Endothelial cell of umbilical vein (primary cell): Measurements from ENCODE around the gene APBA2. TPM values are rescaled to one million over a fixed set of nuclear protein-coding genes. Genes with fewer than 3 reads are reported as not detected.

Experiments used
- BruUV-seq: library from RNA; stranded (reverse); fragments of 400-500 nt; replicated peaks from 2 replicates; lab custom pipeline; 2021; lab: Mats Ljungman, UMichigan
- CTCF ChIA-PET: fragments of 300-600, 350-600 bp; sonication (Branson Sonifier 250); formaldehyde crosslinking; loops from one replicate; lab custom pipeline; 2021; ENCODE audit warnings: antibody characterized with exemption, inconsistent platforms; lab: Charles Lee
- POLR2A ChIA-PET: fragments of 300-600, 350-600 bp; sonication (Branson Sonifier 250); formaldehyde crosslinking; loops from one replicate; lab custom pipeline; 2021; ENCODE audit warnings: antibody characterized with exemption, inconsistent platforms; lab: Charles Lee
- DNase-seq: peaks from one replicate; pipeline ENCODE4 v3.0.0-alpha.2; 2011; ENCODE audit warnings: low read depth, low spot score
- FAIRE-seq: peaks from 2 replicates; lab custom pipeline; 2011; peaks lifted over from hg19 to GRCh38; lab: Jason Lieb, UNC
- H2AFZ ChIP-seq: 2 replicates; pipeline ENCODE4 v1.6.0; 2012; ENCODE audit warnings: low read depth, low read length, control low read depth, inconsistent platforms
- H3K27ac ChIP-seq: 2 replicates; pipeline ENCODE4 v1.5.1; 2011; ENCODE audit warnings: low read depth, mild to moderate bottlenecking, control low read depth, low read length, moderate library complexity; ENCODE audit not compliant: insufficient read depth
- H3K27me3 ChIP-seq, 2 experiments: 2 replicates each; pipeline versions ENCODE4 v1.6.0 to v1.6.1; 2011; ENCODE audit warnings: low read length in 2 of 2, mixed read lengths in 1 of 2; ENCODE audit not compliant: control insufficient read depth in 2 of 2, insufficient read depth in 2 of 2
- H3K36me3 ChIP-seq, 2 experiments: 2 replicates in 1 of 2; 3 replicates in 1 of 2; pipeline ENCODE4 v1.5.1; 2011; ENCODE audit warnings: low read length in 2 of 2, mild to moderate bottlenecking in 1 of 2, moderate library complexity in 1 of 2; ENCODE audit not compliant: control insufficient read depth in 2 of 2, insufficient read depth in 2 of 2; ENCODE audit errors: extremely low read depth in 1 of 2
- H3K4me1 ChIP-seq: 3 replicates; pipeline ENCODE4 v1.5.1; 2011; ENCODE audit warnings: mild to moderate bottlenecking, low read length; ENCODE audit not compliant: control insufficient read depth, insufficient read depth; ENCODE audit errors: extremely low read depth
- H3K4me2 ChIP-seq: 2 replicates; pipeline ENCODE4 v1.6.1; 2011; ENCODE audit warnings: low read length, control low read depth, mixed read lengths; ENCODE audit not compliant: insufficient read depth
- H3K4me3 ChIP-seq, 3 experiments: fragments of 200-600 bp in 1 of 3; sonication (generic), shearing (Covaris generic) in 1 of 3; replicated peaks in 1 of 3; 2 replicates each; pipeline ENCODE4 v1.5.1; 2011 to 2016; ENCODE audit warnings: control low read depth in 3 of 3, low read length in 3 of 3, mild to moderate bottlenecking in 2 of 3, inconsistent platforms in 1 of 3, low read depth in 1 of 3, moderate library complexity in 1 of 3; ENCODE audit not compliant: insufficient read depth in 1 of 3
- H3K79me2 ChIP-seq: 2 replicates; pipeline ENCODE4 v1.6.0; 2012; ENCODE audit warnings: low read length, inconsistent platforms; ENCODE audit not compliant: control insufficient read depth, insufficient read depth
- H3K9ac ChIP-seq: replicated peaks from 2 replicates; pipeline ENCODE3; 2011; ENCODE audit warnings: low read length, control low read depth; ENCODE audit not compliant: insufficient read depth; ENCODE audit errors: extremely low read depth
- H3K9me1 ChIP-seq: replicated peaks from 3 replicates; pipeline ENCODE4 v1.6.0; 2011; ENCODE audit warnings: mild to moderate bottlenecking, low read length; ENCODE audit not compliant: control insufficient read depth, insufficient read depth; ENCODE audit errors: extremely low read depth
- H3K9me3 ChIP-seq: replicated peaks from 2 replicates; pipeline ENCODE4 v1.5.1; 2012; ENCODE audit warnings: low read length, inconsistent platforms; ENCODE audit not compliant: control insufficient read depth, insufficient read depth
- H4K20me1 ChIP-seq: replicated peaks from 2 replicates; pipeline ENCODE3; 2011; ENCODE audit warnings: mild to moderate bottlenecking, low read length; ENCODE audit not compliant: control insufficient read depth, insufficient read depth; ENCODE audit errors: extremely low read depth
- CTCF ChIP-seq, 2 donors: IDR thresholded peaks; 1 replicate in 1 of 2; 2 replicates in 1 of 2; pipeline ENCODE4 v1.5.1; 2011; ENCODE audit warnings: low read length in 2 of 2, mild to moderate bottlenecking in 2 of 2, moderate library complexity in 2 of 2, control low read depth in 1 of 2, inconsistent platforms in 1 of 2, low read depth in 1 of 2; ENCODE audit not compliant: insufficient read depth in 1 of 2; ENCODE audit errors: extremely low read depth in 1 of 2
- EZH2 ChIP-seq: IDR thresholded peaks from 2 replicates; pipeline ENCODE4 v1.6.1; 2012; ENCODE audit warnings: borderline replicate concordance, low read depth, mild to moderate bottlenecking, moderate library complexity, low read length, inconsistent platforms; ENCODE audit not compliant: severe bottlenecking
- FOS ChIP-seq: IDR thresholded peaks from 2 replicates; pipeline ENCODE4 v1.6.1; 2011; ENCODE audit warnings: mild to moderate bottlenecking, low read length, moderate library complexity, borderline replicate concordance; ENCODE audit not compliant: insufficient read depth
- GATA2 ChIP-seq: IDR thresholded peaks from 2 replicates; pipeline ENCODE4 v1.7.0; 2011; ENCODE audit warnings: low read depth, mild to moderate bottlenecking, moderate library complexity, mixed read lengths, low read length; ENCODE audit not compliant: insufficient read length, insufficient read depth
- JUN ChIP-seq: IDR thresholded peaks from 2 replicates; pipeline ENCODE4 v1.6.1; 2011; ENCODE audit warnings: borderline replicate concordance, low read depth; ENCODE audit not compliant: insufficient read length, insufficient read depth
- MAX ChIP-seq: IDR thresholded peaks from 2 replicates; pipeline ENCODE4 v1.6.1; 2011; ENCODE audit not compliant: insufficient read depth, insufficient read length
- MYC ChIP-seq: IDR thresholded peaks from one replicate; pipeline ENCODE4 v1.6.1; 2011; ENCODE audit warnings: mild to moderate bottlenecking, low read depth, low read length
- POLR2A ChIP-seq: IDR thresholded peaks from 2 replicates; pipeline ENCODE4 v1.6.1; 2012; ENCODE audit warnings: low read depth, mild to moderate bottlenecking, control low read depth, low read length
- POLR2AphosphoS5 ChIP-seq: IDR thresholded peaks from 2 replicates; pipeline ENCODE4 v1.6.1; 2012; ENCODE audit warnings: low read depth, mild to moderate bottlenecking, control low read depth, low read length, moderate library complexity; ENCODE audit not compliant: insufficient read depth
- dilution Hi-C: fragments of 300-500 bp; cut with MboI; formaldehyde crosslinking; loops from one replicate; pipeline ENCODE4 v1.15.0; 2019; ENCODE audit warnings: low sequenced_read_pairs; ENCODE audit not compliant: extremely low pct_ligation_motif_present
- intact Hi-C: fragments of 100-400 bp; cut with micrococcal nuclease; formaldehyde crosslinking; loops from one replicate; pipeline ENCODE4 v1.10.0; 2022
- polyA plus RNA-seq, 4 experiments: library from polyadenylated mRNA; depleted of rRNA in 3 of 4; stranded (reverse) in 3 of 4; unstranded in 1 of 4; fragments of >200 nt; gene quantifications; 2 replicates each; pipeline versions ENCODE4 v1.2.1 to v1.2.3, GENCODE V29; 2011 to 2012; ENCODE audit warnings: missing spikeins in 1 of 4
- total RNA-seq: library from RNA; stranded (reverse); gene quantifications from 2 replicates; pipeline ENCODE4 v1.2.3, GENCODE V29; 2021

APBA2 gene
- total and polyA plus RNA-seq, 2 donors (not counting 3 experiments of a cell fraction or from before 2014, with no cell fraction given) = 5.7 to 11.1 TPM

GRCh38 chr15:28997791-28998190 is 112.0 kb downstream of the APBA2 start:
- no TSS peak for BruUV-seq
- Histone ChIP-seq H3K4me3 (no peak overlapping the region), H3K9me3 (no peaks in the 10 kb centered on the region), H3K9ac (no peak overlapping the region), H3K27ac (no peak overlapping the region), H2AFZ (no peak overlapping the region), H3K4me2 (no peak overlapping the region), H3K27me3 (no peaks in the 10 kb centered on the region), H4K20me1 (no peaks in the 10 kb centered on the region), H3K4me1 (no peaks in the 10 kb centered on the region), H3K79me2 (no peaks in the 10 kb centered on the region), H3K9me1 (no peaks in the 10 kb centered on the region), H3K36me3 (no peaks in the 10 kb centered on the region)
- dilution Hi-C loops (no loop called here), intact Hi-C loops (no loop called here)
- ChIA-PET POLR2A (no interaction called here), CTCF (interaction anchor here (1.0 kb wide), 1 partner anchor 105 kb away, joined by 5 read pairs; no protein-coding TSS in a partner anchor)
- FAIRE-seq = no peak
- TF ChIP-seq EZH2 (no peak), POLR2A (no peak), MYC (no peak), MAX (no peak), JUN (no peak), POLR2AphosphoS5 (no peak), GATA2 (no peak), CTCF (IDR thresholded peaks at IDR 0.05; ENCODE audit: extremely low read depth in 1 of 2, insufficient read depth in 1 of 2, low read depth in 1 of 2, low read length in 2 of 2) (no peak), FOS (no peak)
- no peak for DNase-seq
